PC-9 (cell line): ENCODE data around the gene CFAP46. TPM values are rescaled to one million over a fixed set of nuclear protein-coding genes. Genes with fewer than 3 reads are reported as not detected.
"Not testable (repeated sequence)": the region's sequence is repeated elsewhere in the genome, so short reads cannot be mapped to it uniquely, and the experiment has no call there.

Experiments used
- BruUV-seq: library from RNA; stranded (reverse); fragments of 400-500 nt; replicated peaks from 2 replicates; lab custom pipeline; 2021; lab: Mats Ljungman, UMichigan
- CTCF ChIA-PET: fragments of 300-600 bp; sonication (Branson Sonifier 250); formaldehyde crosslinking; loops from one replicate; lab custom pipeline; 2022; ENCODE audit warnings: antibody characterized with exemption; lab: Charles Lee
- POLR2A ChIA-PET: fragments of 300-600 bp; sonication (Branson Sonifier 250); formaldehyde crosslinking; loops from one replicate; lab custom pipeline; 2022; ENCODE audit warnings: antibody characterized with exemption; ENCODE audit not compliant: unreplicated experiment; lab: Charles Lee
- DNase-seq, 2 experiments: peaks; one replicate each; pipeline versions ENCODE4 v3.0.0 to v3.0.0-alpha.2; 2015 to 2022; ENCODE audit warnings: mixed read lengths in 1 of 2
- H2AFZ ChIP-seq: fragments of 200-600 bp; sonication (generic); 2 replicates; pipeline ENCODE4 v1.8.1; 2017; ENCODE audit warnings: antibody characterized with exemption
- H3F3A ChIP-seq: fragments of 200-600 bp; sonication (generic); 2 replicates; pipeline ENCODE4 v1.8.1; 2017; ENCODE audit warnings: antibody characterized with exemption, mild to moderate bottlenecking, low read depth; ENCODE audit not compliant: insufficient read depth
- H3K27ac ChIP-seq: fragments of 200-600 bp; sonication (generic); 2 replicates; pipeline ENCODE4 v1.6.1; 2016; ENCODE audit warnings: mixed run types
- H3K27me3 ChIP-seq: fragments of 200-600 bp; sonication (generic); 2 replicates; pipeline ENCODE4 v1.6.1; 2016; ENCODE audit warnings: low read depth, mixed run types; ENCODE audit not compliant: insufficient read depth
- H3K36me3 ChIP-seq: fragments of 200-600 bp; sonication (generic); 2 replicates; pipeline ENCODE4 v1.6.1; 2016; ENCODE audit warnings: low read depth, mixed run types
- H3K4me1 ChIP-seq: fragments of 200-600 bp; sonication (generic); replicated peaks from 2 replicates; pipeline ENCODE4 v1.6.1; 2016; ENCODE audit warnings: mixed run types; ENCODE audit not compliant: insufficient read depth
- H3K4me2 ChIP-seq: fragments of 200-600 bp; sonication (generic); 2 replicates; pipeline ENCODE4 v1.6.1; 2017; ENCODE audit warnings: mixed run types
- H3K4me3 ChIP-seq: fragments of 200-600 bp; sonication (generic); 2 replicates; pipeline ENCODE4 v1.6.1; 2016; ENCODE audit warnings: mixed run types
- H3K79me2 ChIP-seq: fragments of 200-600 bp; sonication (generic); 2 replicates; pipeline ENCODE4 v1.6.1; 2017; ENCODE audit warnings: low read depth, mixed run types
- H3K9me2 ChIP-seq: fragments of 200-600 bp; sonication (generic); 2 replicates; pipeline ENCODE4 v1.8.1; 2017; ENCODE audit warnings: mild to moderate bottlenecking; ENCODE audit not compliant: insufficient read depth
- H3K9me3 ChIP-seq: fragments of 200-600 bp; sonication (generic); 2 replicates; pipeline ENCODE4 v1.8.1; 2016; ENCODE audit warnings: low read depth; ENCODE audit not compliant: insufficient read depth
- H4K20me1 ChIP-seq: fragments of 200-600 bp; sonication (generic); 2 replicates; pipeline ENCODE4 v1.8.1; 2017; ENCODE audit not compliant: insufficient read depth
- EZH2 ChIP-seq: fragments of 200-600 bp; sonication (generic); IDR thresholded peaks from 2 replicates; pipeline ENCODE4 v1.8.0; 2017; ENCODE audit warnings: antibody characterized with exemption, low read depth
- intact Hi-C: fragments of 100-400 bp; cut with micrococcal nuclease; formaldehyde crosslinking; loops from one replicate; pipeline ENCODE4 v1.10.0; 2022; ENCODE audit not compliant: unreplicated experiment
- total RNA-seq: library from RNA; stranded (reverse); gene quantifications from 2 replicates; pipeline ENCODE4 v1.2.3, GENCODE V29; 2021
- TF ChIP-seq, protein P1 (sequence below): fragments of 200-600 bp; sonication (generic); conservative IDR thresholded peaks from 2 replicates; pipeline ENCODE4 v1.6.1; 2017; ENCODE audit warnings: mixed run types, antibody characterized with exemption, mild to moderate bottlenecking, moderate library complexity

Gene CFAP46
- total RNA-seq, 1 experiment from 2014 or later = not detected

- H3F3A ChIP-seq = no peaks in the 10 kb centered on the region
- intact Hi-C loops = no loop called here
- H3K36me3 ChIP-seq = no peaks in the 10 kb centered on the region
- no peak for TF ChIP-seq EZH2
- TF ChIP-seq, protein P1, sequence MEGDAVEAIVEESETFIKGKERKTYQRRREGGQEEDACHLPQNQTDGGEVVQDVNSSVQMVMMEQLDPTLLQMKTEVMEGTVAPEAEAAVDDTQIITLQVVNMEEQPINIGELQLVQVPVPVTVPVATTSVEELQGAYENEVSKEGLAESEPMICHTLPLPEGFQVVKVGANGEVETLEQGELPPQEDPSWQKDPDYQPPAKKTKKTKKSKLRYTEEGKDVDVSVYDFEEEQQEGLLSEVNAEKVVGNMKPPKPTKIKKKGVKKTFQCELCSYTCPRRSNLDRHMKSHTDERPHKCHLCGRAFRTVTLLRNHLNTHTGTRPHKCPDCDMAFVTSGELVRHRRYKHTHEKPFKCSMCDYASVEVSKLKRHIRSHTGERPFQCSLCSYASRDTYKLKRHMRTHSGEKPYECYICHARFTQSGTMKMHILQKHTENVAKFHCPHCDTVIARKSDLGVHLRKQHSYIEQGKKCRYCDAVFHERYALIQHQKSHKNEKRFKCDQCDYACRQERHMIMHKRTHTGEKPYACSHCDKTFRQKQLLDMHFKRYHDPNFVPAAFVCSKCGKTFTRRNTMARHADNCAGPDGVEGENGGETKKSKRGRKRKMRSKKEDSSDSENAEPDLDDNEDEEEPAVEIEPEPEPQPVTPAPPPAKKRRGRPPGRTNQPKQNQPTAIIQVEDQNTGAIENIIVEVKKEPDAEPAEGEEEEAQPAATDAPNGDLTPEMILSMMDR = no peak
- ChIA-PET CTCF (no interaction called here), POLR2A (no interaction called here)
- peaks cover 3% of the 10 kb centered on the region; the same call in 1 of the 2 replicates for H3K27me3 ChIP-seq
- DNase-seq = no peak
- H3K79me2 ChIP-seq = no peaks in the 10 kb centered on the region
- H3K27ac ChIP-seq = no peak overlapping the region
- no peaks in the 10 kb centered on the region for H3K9me3 ChIP-seq
- no peak overlapping the region for H3K4me2 ChIP-seq
- no TSS peak for BruUV-seq
- H3K9me2 ChIP-seq = no peaks in the 10 kb centered on the region
- H4K20me1 ChIP-seq = no peaks in the 10 kb centered on the region
- H3K4me1 ChIP-seq = no peaks in the 10 kb centered on the region
- no peak overlapping the region for H2AFZ ChIP-seq
- no peak overlapping the region for H3K4me3 ChIP-seq
Measured at GRCh38 chr10:132802048-132802447, 140.3 kb downstream of the CFAP46 start.

- Histone ChIP-seq H3K36me3 (no peaks in the 10 kb centered on the region), H3K79me2 (no peaks in the 10 kb centered on the region), H3K4me3 (no peak overlapping the region), H3K9me2 (no peaks in the 10 kb centered on the region), H3K4me2 (no peak overlapping the region), H3K9me3 (no peaks in the 10 kb centered on the region), H3F3A (no peaks in the 10 kb centered on the region), H4K20me1 (no peaks in the 10 kb centered on the region), H2AFZ (no peak overlapping the region), H3K4me1 (no peaks in the 10 kb centered on the region), H3K27me3 (peaks cover 3% of the 10 kb centered on the region; the same call in 1 of the 2 replicates), H3K27ac (no peak overlapping the region)
- CTCF ChIA-PET = no interaction called here
- POLR2A ChIA-PET = no interaction called here
- no peak for TF ChIP-seq EZH2
- TF ChIP-seq, protein P1 = no peak
- no peak for DNase-seq
- intact Hi-C loops = no loop called here
- no TSS peak for BruUV-seq
Measured at GRCh38 chr10:132799865-132800264, 142.5 kb downstream of the CFAP46 start.

DNA sequence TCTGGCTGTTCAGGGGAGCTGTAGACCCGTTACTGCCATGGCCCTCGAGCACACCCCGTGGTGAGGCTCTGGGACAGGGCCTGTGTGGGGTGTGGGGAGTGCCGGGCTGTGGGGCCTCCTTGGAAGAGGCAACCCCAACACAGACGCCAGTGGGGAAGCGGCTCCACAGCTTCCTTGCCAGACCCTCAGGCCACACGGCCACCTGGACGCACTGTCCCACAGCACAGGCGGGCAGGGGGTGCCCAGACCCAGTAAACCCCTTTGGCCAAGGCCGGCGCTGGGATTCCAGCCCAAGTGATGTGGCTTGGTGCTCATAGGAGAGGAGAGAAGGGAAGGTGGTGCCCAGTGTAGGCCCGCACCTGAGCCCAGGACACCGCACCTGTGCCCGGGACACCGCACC is 143.5 kb downstream of the CFAP46 start:
- Histone ChIP-seq H3K9me2 (no peaks in the 10 kb centered on the region), H3K4me3 (no peak overlapping the region), H3F3A (no peaks in the 10 kb centered on the region), H3K4me1 (no peaks in the 10 kb centered on the region), H3K79me2 (no peaks in the 10 kb centered on the region), H3K27me3 (no peaks in the 10 kb centered on the region), H3K36me3 (no peaks in the 10 kb centered on the region), H2AFZ (no peak overlapping the region), H3K27ac (no peak overlapping the region), H4K20me1 (no peaks in the 10 kb centered on the region), H3K4me2 (no peak overlapping the region), H3K9me3 (no peaks in the 10 kb centered on the region)
- BruUV-seq = no TSS peak
- no peak for DNase-seq
- intact Hi-C loops = no loop called here
- CTCF ChIA-PET = no interaction called here
- POLR2A ChIA-PET = no interaction called here
- TF ChIP-seq EZH2 = no peak

DNA sequence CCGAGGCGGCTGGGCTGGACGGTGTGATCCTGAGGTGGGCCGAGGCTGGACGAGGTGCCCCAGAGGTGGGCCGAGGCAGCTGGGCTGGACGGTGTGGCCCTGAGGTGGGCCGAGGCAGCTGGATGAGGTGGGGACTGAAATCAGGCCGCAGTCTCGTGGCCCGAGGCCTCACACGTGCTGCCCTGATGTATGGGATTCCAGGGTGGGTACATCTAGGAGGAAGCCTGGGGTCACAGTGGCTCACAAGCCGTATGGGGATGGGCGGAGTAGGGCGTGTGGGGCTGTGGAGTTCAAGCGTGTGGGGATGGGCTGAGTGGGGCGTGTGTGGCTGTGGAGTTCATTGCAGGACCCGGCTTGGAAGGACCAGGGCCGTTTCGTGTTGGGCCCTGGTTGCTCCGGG is 144.0 kb downstream of the CFAP46 start:
- intact Hi-C loops = no loop called here
- TF ChIP-seq, protein P1 = no peak
- TF ChIP-seq EZH2 = no peak
- H3K36me3 ChIP-seq = no peaks in the 10 kb centered on the region
- no peaks in the 10 kb centered on the region for H3K4me1 ChIP-seq
- ChIA-PET CTCF (no interaction called here), POLR2A (no interaction called here)
- H3K9me3 ChIP-seq = no peaks in the 10 kb centered on the region
- H3F3A ChIP-seq = no peaks in the 10 kb centered on the region
- H3K27ac ChIP-seq = no peak overlapping the region
- H3K4me2 ChIP-seq = no peak overlapping the region
- BruUV-seq = no TSS peak
- DNase-seq = no peak
- H3K9me2 ChIP-seq = no peaks in the 10 kb centered on the region
- H4K20me1 ChIP-seq = no peaks in the 10 kb centered on the region
- no peak overlapping the region for H3K4me3 ChIP-seq
- no peak overlapping the region for H2AFZ ChIP-seq
- no peaks in the 10 kb centered on the region for H3K27me3 ChIP-seq
- H3K79me2 ChIP-seq = no peaks in the 10 kb centered on the region

DNA sequence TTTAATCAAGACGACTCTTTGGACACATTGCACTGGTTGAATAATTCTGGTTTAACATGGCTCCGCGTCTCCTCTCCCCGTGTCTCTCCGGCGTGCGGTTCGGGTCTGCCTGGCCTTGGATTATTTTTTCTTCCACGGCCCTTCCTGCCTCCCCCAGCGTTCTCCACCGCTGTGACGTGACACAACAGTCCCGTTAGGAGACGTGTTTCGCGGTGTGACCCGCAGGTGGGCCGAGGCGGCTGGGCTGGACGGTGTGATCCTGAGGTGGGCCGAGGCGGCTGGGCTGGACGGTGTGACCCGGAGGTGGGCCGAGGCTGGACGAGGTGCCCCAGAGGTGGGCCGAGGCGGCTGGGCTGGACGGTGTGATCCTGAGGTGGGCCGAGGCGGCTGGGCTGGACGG is 144.4 kb downstream of the CFAP46 start:
- intact Hi-C loops, BruUV-seq, H3K9me2 ChIP-seq, H3K36me3 ChIP-seq, H4K20me1 ChIP-seq, POLR2A ChIA-PET, CTCF ChIA-PET, H3F3A ChIP-seq, H3K79me2 ChIP-seq, DNase-seq, H3K4me1 ChIP-seq, H3K4me2 ChIP-seq, H3K4me3 ChIP-seq, H2AFZ ChIP-seq, H3K27ac ChIP-seq, H3K27me3 ChIP-seq, H3K9me3 ChIP-seq: not testable (repeated sequence)
